HFF-Myc (cell line): Measurements from ENCODE around the gene CPVL.

Experiments used
- DNase-seq: peaks from one replicate; pipeline ENCODE4 v3.0.0-alpha.2; 2011; ENCODE audit warnings: low read depth; ENCODE audit errors: extremely low read depth
- H3K4me3 ChIP-seq: replicated peaks from 2 replicates; pipeline ENCODE4 v1.5.1; 2011; ENCODE audit warnings: low read depth, mild to moderate bottlenecking, control low read depth, low read length
- CTCF ChIP-seq: IDR thresholded peaks from 2 replicates; pipeline ENCODE4 v1.5.1; 2012; ENCODE audit warnings: mild to moderate bottlenecking, low read depth, low read length, control low read depth; ENCODE audit errors: missing control alignments

CPVL gene

GRCh38 chr7:29126804-29127203 lies 19.5 kb downstream of the CPVL start:
- no peak overlapping the region for H3K4me3 ChIP-seq
- DNase-seq, result no peak
- TF ChIP-seq CTCF, result no peak

- no peak overlapping the region for H3K4me3 ChIP-seq
- TF ChIP-seq CTCF, result no peak
These were observed 22.6 kb downstream of the CPVL start for GRCh38 chr7:29123626-29124190.

GRCh38 chr7:29122759-29123158 lies 23.6 kb downstream of the CPVL start:
- H3K4me3 ChIP-seq, result no peak overlapping the region
- TF ChIP-seq CTCF, result no peak

More at GRCh38 chr7:29123626-29124190, 22.6 kb downstream of the CPVL start:
- DNase-seq, result no peak

GRCh38 chr7:29122081-29122480 lies 24.3 kb downstream of the CPVL start:
- no peak for TF ChIP-seq CTCF
- no peak overlapping the region for H3K4me3 ChIP-seq

More at GRCh38 chr7:29122759-29123158, 23.6 kb downstream of the CPVL start:
- no peak for DNase-seq

GRCh38 chr7:29120955-29121354 lies 25.4 kb downstream of the CPVL start:
- no peak for DNase-seq
- H3K4me3 ChIP-seq, result no peak overlapping the region
- no peak for TF ChIP-seq CTCF

More at GRCh38 chr7:29122081-29122480, 24.3 kb downstream of the CPVL start:
- DNase-seq, result no peak

- DNase-seq, result no peak
- no peak overlapping the region for H3K4me3 ChIP-seq
- TF ChIP-seq CTCF, result no peak
These were observed 26.8 kb downstream of the CPVL start for GRCh38 chr7:29119538-29119937.

- TF ChIP-seq CTCF, result no peak
- DNase-seq, result no peak
These were observed 29.8 kb downstream of the CPVL start for GRCh38 chr7:29116361-29117200.

More at GRCh38 chr7:29116361-29117200, 29.8 kb downstream of the CPVL start:
- no peak overlapping the region for H3K4me3 ChIP-seq
